K562 treated with DMSO at 1 percent for 12 hours (cell line): ENCODE results near the gene SYCP1. TPM values are rescaled to one million over a fixed set of nuclear protein-coding genes. Genes with fewer than 3 reads are reported as not detected.

Experiments
- total RNA-seq: library from RNA; unstranded; fragments of 300-600 nt; gene quantifications from 2 replicates; pipeline ENCODE4 v1.2.3, GENCODE V29; 2022; ENCODE audit not compliant: insufficient read depth

Gene SYCP1, protein sequence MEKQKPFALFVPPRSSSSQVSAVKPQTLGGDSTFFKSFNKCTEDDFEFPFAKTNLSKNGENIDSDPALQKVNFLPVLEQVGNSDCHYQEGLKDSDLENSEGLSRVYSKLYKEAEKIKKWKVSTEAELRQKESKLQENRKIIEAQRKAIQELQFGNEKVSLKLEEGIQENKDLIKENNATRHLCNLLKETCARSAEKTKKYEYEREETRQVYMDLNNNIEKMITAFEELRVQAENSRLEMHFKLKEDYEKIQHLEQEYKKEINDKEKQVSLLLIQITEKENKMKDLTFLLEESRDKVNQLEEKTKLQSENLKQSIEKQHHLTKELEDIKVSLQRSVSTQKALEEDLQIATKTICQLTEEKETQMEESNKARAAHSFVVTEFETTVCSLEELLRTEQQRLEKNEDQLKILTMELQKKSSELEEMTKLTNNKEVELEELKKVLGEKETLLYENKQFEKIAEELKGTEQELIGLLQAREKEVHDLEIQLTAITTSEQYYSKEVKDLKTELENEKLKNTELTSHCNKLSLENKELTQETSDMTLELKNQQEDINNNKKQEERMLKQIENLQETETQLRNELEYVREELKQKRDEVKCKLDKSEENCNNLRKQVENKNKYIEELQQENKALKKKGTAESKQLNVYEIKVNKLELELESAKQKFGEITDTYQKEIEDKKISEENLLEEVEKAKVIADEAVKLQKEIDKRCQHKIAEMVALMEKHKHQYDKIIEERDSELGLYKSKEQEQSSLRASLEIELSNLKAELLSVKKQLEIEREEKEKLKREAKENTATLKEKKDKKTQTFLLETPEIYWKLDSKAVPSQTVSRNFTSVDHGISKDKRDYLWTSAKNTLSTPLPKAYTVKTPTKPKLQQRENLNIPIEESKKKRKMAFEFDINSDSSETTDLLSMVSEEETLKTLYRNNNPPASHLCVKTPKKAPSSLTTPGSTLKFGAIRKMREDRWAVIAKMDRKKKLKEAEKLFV
- not detected in 2 replicates for total RNA-seq

DNA sequence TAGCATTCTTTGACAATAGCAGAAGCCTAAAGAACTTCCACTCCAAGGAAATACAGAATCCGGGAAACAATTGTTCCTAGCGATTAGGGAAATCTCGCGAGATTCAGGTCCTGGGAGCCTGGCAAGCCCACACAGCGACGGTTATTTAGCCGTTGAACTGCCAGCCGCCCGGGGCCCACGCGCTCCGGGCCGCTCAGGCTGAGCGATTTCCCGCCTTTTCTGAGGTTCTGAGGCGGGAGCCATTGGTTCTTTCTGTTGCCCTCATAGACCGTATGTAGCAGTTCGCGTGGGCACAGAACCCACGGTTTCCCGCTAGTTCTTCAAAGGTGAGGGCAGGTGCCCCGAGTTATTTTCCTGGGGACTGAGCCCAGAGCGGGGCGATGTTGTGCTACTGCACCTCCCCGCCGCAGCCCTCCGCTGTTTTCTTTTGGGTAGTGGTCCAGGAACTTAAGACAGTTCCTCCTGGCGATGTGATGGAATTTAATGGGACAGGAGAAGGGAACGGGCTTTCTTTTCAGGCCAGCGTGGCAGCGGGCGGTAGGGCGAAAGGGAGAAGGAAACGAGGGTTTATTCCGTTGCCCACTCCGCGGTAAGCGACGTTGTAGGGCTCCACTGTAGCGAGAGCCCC is at the start of gene SYCP1:
Gene SYCP1, plus strand, starts transcription at position 171 of the 628 bp plus-strand sequence. CDS start 602 bp downstream, outside the sequence.

DNA sequence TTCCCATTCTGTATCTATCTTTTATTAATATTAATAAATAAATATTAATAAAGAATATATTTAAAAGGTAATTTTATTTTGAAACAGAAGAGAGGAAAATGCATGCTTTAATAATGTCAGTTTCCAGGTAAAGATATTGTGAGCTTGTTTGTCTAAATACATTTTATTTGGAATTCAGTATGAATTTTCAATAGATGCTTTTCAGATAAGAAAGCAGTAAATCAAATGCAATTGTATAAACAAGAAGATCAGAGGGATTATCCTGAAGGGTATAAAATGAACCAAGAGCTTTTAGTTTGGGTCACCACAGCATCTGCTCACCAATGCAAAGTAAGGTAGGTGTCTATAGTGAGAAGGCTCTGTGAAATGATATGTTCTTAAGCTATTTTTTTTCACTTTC is 174.9 kb downstream of the SYCP1 start, which contains the start of gene TSHB:
Gene TSHB, plus strand, starts transcription at position 301 of the 400 bp plus-strand sequence. CDS start 3,537 bp downstream, outside the sequence.

Other genes starting within 250 kb of the SYCP1 start
- gene DENND2C, start 184.8 kb upstream of the SYCP1 start, total RNA-seq: 0.44 TPM in 1 of 2 replicates, not detected in the other
- gene AMPD1, start 159.3 kb upstream of the SYCP1 start, total RNA-seq: not detected in 2 replicates
- gene NRAS, start 138.1 kb upstream of the SYCP1 start, total RNA-seq: 14.2 and 35.4 TPM in 2 replicates
- 96.8 and 229 TPM in 2 replicates for gene CSDE1, start 96.9 kb upstream of the SYCP1 start, total RNA-seq
- gene SIKE1, start 74.2 kb upstream of the SYCP1 start, total RNA-seq: 12.1 and 89.3 TPM in 2 replicates
- not detected in 2 replicates for gene TSHB, start 175.0 kb downstream of the SYCP1 start, total RNA-seq
- not detected in 2 replicates for gene TSPAN2, start 234.6 kb downstream of the SYCP1 start, total RNA-seq